HEK293T (cell line): ENCODE results near the gene ADIG.

Experiments
- FOXK2 ChIP-seq: fragments of 450-650 bp; IDR thresholded peaks from 2 replicates; pipeline ENCODE4 v1.6.1; 2016; ENCODE audit warnings: mild to moderate bottlenecking
- PKNOX1 ChIP-seq: fragments of 450-650 bp; IDR thresholded peaks from 2 replicates; pipeline ENCODE4 v1.6.1; 2016
- SUZ12 ChIP-seq: fragments of 450-650 bp; IDR thresholded peaks from 2 replicates; pipeline ENCODE4 v1.6.1; 2016; ENCODE audit warnings: mild to moderate bottlenecking

GRCh38 chr20:38554986-38555385 is 26.0 kb upstream of the ADIG start:
- TF ChIP-seq FOXK2, result no peak
- TF ChIP-seq SUZ12, result no peak
- no peak for TF ChIP-seq PKNOX1
